H7 (cell line): ENCODE measurements around the gene UBE2D1. TPM values are rescaled to one million over a fixed set of nuclear protein-coding genes. Genes with fewer than 3 reads are reported as not detected.
"Not testable (repeated sequence)": the region's sequence is repeated elsewhere in the genome, so short reads cannot be mapped to it uniquely, and the experiment has no call there.

Source experiments
- DNase-seq: peaks from one replicate; pipeline ENCODE4 v3.0.0; 2012
- H3K27me3 ChIP-seq: 2 replicates; pipeline ENCODE4 v1.6.0; 2011; ENCODE audit warnings: mild to moderate bottlenecking, low read length; ENCODE audit not compliant: control insufficient read depth, insufficient read depth
- H3K36me3 ChIP-seq: replicated peaks from 2 replicates; pipeline ENCODE4 v1.5.1; 2011; ENCODE audit warnings: low read length; ENCODE audit not compliant: control insufficient read depth, insufficient read depth
- H3K4me3 ChIP-seq: 2 replicates; pipeline ENCODE4 v1.5.1; 2011; ENCODE audit warnings: low read depth, mild to moderate bottlenecking, control low read depth, low read length, moderate library complexity; ENCODE audit not compliant: insufficient read depth
- total RNA-seq: library from RNA; depleted of rRNA; stranded (reverse); fragments of >200 nt; shearing (Covaris generic); gene quantifications from 2 replicates; pipeline ENCODE4 v1.2.3, GENCODE V29; 2014; rRNA removed

The UBE2D1 gene
- total RNA-seq, 1 experiment from 2014 or later, result 31.6 TPM

DNA sequence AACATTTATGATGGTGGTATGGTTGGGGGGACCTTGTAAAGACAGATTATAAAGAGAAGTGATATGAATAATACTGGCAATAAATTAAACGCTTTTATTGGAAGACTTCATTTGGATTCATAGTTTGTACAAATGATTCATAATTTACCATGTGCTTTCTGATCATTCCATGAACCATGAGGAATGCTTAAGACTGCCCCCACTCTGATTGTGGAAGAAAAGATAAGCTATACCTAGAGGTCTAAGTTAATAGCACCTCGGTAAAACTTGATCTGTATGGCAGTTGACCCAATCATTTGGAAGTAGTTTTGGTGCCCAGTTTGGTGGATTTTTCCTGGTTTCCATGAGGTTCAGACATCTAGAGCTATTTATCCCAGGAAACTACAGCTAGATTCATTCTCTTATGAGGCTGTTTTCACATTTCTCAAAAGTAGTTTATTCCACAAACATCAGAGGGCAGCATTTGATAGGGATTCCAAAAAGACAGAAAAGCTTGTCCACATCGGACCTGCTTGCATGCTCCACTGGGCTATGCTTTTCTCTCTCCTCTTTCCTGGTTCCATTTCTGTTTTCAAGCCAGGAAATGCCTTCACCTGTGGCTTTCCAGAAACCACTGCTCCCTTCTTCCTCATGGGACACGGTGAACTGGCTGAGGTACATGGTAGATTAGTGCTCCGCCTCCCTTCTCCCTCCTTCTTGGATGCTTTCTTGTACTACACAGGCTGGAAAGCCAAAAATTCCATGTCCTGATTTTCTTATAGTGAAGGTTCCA lies 79.7 kb downstream of the UBE2D1 start:
- Histone ChIP-seq H3K4me3 (no peak overlapping the region), H3K27me3 (no peaks in the 10 kb centered on the region), H3K36me3 (no peaks in the 10 kb centered on the region)
- peak; percentile 21 for DNase-seq

DNA sequence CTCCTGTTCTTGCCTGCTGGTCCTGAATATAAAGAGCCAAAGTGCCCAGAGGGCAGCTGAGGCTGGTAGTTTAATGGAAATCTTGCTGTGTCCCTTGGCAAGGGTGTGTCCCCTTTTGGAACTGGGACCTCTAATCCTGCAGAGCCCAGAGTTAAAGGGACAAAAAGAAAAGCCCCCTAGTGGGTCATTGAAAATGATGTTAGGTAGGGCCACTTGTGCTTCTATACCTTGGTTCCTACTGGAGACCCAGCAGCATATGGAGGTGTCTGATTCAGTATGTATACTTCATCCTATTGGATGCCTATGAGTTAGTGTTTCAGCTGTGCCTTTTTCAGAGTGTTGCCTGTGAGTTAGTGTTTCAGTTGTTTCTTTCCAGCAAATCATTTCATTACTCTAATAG lies 81.0 kb downstream of the UBE2D1 start:
- DNase-seq, result no peak
- no peaks in the 10 kb centered on the region for H3K27me3 ChIP-seq
- H3K4me3 ChIP-seq, result no peak overlapping the region
- no peaks in the 10 kb centered on the region for H3K36me3 ChIP-seq

DNA sequence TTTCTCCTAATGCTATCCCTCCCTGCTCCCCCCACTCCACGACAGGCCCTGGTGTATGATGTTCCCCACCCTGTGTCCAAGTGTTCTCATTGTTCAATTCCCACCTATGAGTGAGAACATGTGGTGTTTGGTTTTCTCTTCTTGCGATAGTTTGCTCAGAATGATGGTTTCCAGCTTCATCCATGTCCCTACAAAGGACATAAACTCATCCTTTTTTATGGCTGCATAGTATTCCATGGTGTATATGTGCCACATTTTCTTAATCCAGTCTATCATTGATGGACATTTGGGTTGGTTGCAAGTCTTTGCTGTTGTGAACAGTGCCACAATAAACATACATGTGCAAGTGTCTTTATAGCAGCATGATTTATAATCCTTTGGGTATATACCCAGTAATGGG lies 83.1 kb downstream of the UBE2D1 start:
- not testable (repeated sequence) for DNase-seq, H3K4me3 ChIP-seq, H3K27me3 ChIP-seq, H3K36me3 ChIP-seq

Other genes with a start within 250 kb of the UBE2D1 start
- 15.8 and 27.6 TPM in 2 replicates for gene IPMK, start 67.1 kb upstream of the UBE2D1 start, total RNA-seq
- gene CISD1, start 65.8 kb upstream of the UBE2D1 start, total RNA-seq, result 71.7 and 74.0 TPM in 2 replicates
- 44.8 and 58.0 TPM in 2 replicates for gene TFAM, start 50.4 kb downstream of the UBE2D1 start, total RNA-seq
- gene BICC1, start 177.9 kb downstream of the UBE2D1 start, total RNA-seq, result 0.33 and 0.38 TPM in 2 replicates